IMR-90 (cell line): ENCODE data around the gene CPED1. TPM values are rescaled to one million over a fixed set of nuclear protein-coding genes. Genes with fewer than 3 reads are reported as not detected.

ENCODE experiments used
- ATAC-seq: fragments of 200-7000 bp; cut with Tn5 transposase; 2 replicates; pipeline ENCODE4 v1.9.1; 2020; ENCODE audit warnings: low read depth, mild to moderate bottlenecking, moderate library complexity
- BruUV-seq: library from RNA; stranded (reverse); fragments of 400-500 nt; replicated peaks from 2 replicates; lab custom pipeline; 2021; lab: Mats Ljungman, UMichigan
- CTCF ChIA-PET: fragments of 300-600 bp; formaldehyde crosslinking; extraction: SDS; loops from one replicate; lab custom pipeline; 2021; ENCODE audit warnings: antibody characterized with exemption; lab: Yijun Ruan, JAX
- POLR2A ChIA-PET: fragments of 300-600 bp; sonication (Branson Sonifier 250); formaldehyde crosslinking; loops from one replicate; lab custom pipeline; 2022; ENCODE audit warnings: antibody characterized with exemption; ENCODE audit not compliant: unreplicated experiment; lab: Charles Lee
- DNase-seq: peaks from one replicate; pipeline ENCODE4 v3.0.0; 2013
- H2AFZ ChIP-seq: replicated peaks from 2 replicates; pipeline ENCODE3; 2013; ENCODE audit warnings: low read length, mild to moderate bottlenecking; ENCODE audit not compliant: poor library complexity
- H2AK5ac ChIP-seq: 2 replicates; pipeline ENCODE4 v1.6.1; 2013; ENCODE audit warnings: low read depth, low read length, inconsistent platforms
- H2AK9ac ChIP-seq: replicated peaks from 2 replicates; pipeline ENCODE3; 2013; ENCODE audit warnings: mild to moderate bottlenecking, low read depth, low read length, moderate library complexity; ENCODE audit not compliant: poor library complexity
- H2BK120ac ChIP-seq: 2 replicates; pipeline ENCODE4 v1.6.1; 2013; ENCODE audit warnings: low read depth, low read length, inconsistent platforms
- H2BK15ac ChIP-seq: 3 replicates; pipeline ENCODE4 v1.6.1; 2013; ENCODE audit warnings: low read depth, low read length, inconsistent platforms
- H2BK20ac ChIP-seq: 2 replicates; pipeline ENCODE4 v1.6.1; 2013; ENCODE audit warnings: low read depth, mild to moderate bottlenecking, inconsistent platforms, low read length, moderate library complexity
- H2BK5ac ChIP-seq: 2 replicates; pipeline ENCODE4 v1.6.1; 2013; ENCODE audit warnings: mild to moderate bottlenecking, low read depth, low read length, inconsistent platforms; ENCODE audit not compliant: poor library complexity, severe bottlenecking
- H3K14ac ChIP-seq: replicated peaks from 2 replicates; pipeline ENCODE4 v1.6.1; 2013; ENCODE audit warnings: low read depth, low read length, inconsistent platforms
- H3K18ac ChIP-seq: 2 replicates; pipeline ENCODE4 v1.6.1; 2013; ENCODE audit warnings: low read depth, low read length, control low read depth
- H3K23ac ChIP-seq: 2 replicates; pipeline ENCODE4 v1.6.1; 2013; ENCODE audit warnings: low read depth, low read length, inconsistent platforms
- H3K27ac ChIP-seq: 2 replicates; pipeline ENCODE4 v1.5.1; 2013; ENCODE audit warnings: mild to moderate bottlenecking, control low read depth, low read length; ENCODE audit not compliant: insufficient read depth
- H3K27me3 ChIP-seq: 2 replicates; pipeline ENCODE4 v1.6.1; 2013; ENCODE audit warnings: low read length; ENCODE audit not compliant: control insufficient read depth, insufficient read depth
- H3K36me3 ChIP-seq: 2 replicates; pipeline ENCODE4 v1.6.1; 2013; ENCODE audit warnings: low read length, mixed read lengths; ENCODE audit not compliant: control insufficient read depth, insufficient read depth
- H3K4ac ChIP-seq: 2 replicates; pipeline ENCODE4 v1.6.1; 2013; ENCODE audit warnings: low read depth, low read length, inconsistent platforms
- H3K4me1 ChIP-seq: 2 replicates; pipeline ENCODE4 v1.6.1; 2013; ENCODE audit warnings: low read length, mixed read lengths; ENCODE audit not compliant: control insufficient read depth, insufficient read depth
- H3K4me2 ChIP-seq: 2 replicates; pipeline ENCODE4 v1.6.1; 2013; ENCODE audit warnings: low read depth, mild to moderate bottlenecking, control low read depth, low read length, moderate library complexity
- H3K4me3 ChIP-seq: 2 replicates; pipeline ENCODE4 v1.5.1; 2013; ENCODE audit warnings: low read depth, mild to moderate bottlenecking, control low read depth, low read length, moderate library complexity; ENCODE audit not compliant: insufficient read depth
- H3K56ac ChIP-seq: 2 replicates; pipeline ENCODE4 v1.6.1; 2013; ENCODE audit warnings: low read length, inconsistent platforms; ENCODE audit not compliant: insufficient read depth; ENCODE audit errors: extremely low read depth
- H3K79me1 ChIP-seq, 2 experiments: 2 replicates each; pipeline ENCODE4 v1.6.1; 2013; ENCODE audit warnings: low read length in 2 of 2, inconsistent platforms in 1 of 2, low read depth in 1 of 2
- H3K9ac ChIP-seq: 2 replicates; pipeline ENCODE4 v1.6.1; 2013; ENCODE audit warnings: low read depth, low read length, control low read depth
- H3K9me1 ChIP-seq: 2 replicates; pipeline ENCODE4 v1.6.1; 2013; ENCODE audit warnings: low read length, inconsistent platforms; ENCODE audit not compliant: insufficient read depth
- H3K9me3 ChIP-seq: 2 replicates; pipeline ENCODE4 v1.6.1; 2013; ENCODE audit warnings: low read length; ENCODE audit not compliant: control insufficient read depth, insufficient read depth
- H4K20me1 ChIP-seq: 2 replicates; pipeline ENCODE4 v1.6.1; 2013; ENCODE audit warnings: low read length, inconsistent platforms; ENCODE audit not compliant: insufficient read depth
- H4K5ac ChIP-seq: 2 replicates; pipeline ENCODE4 v1.6.1; 2013; ENCODE audit warnings: mild to moderate bottlenecking, low read depth, low read length, control low read depth
- H4K8ac ChIP-seq, 2 experiments: 2 replicates each; pipeline ENCODE4 v1.6.1; 2013; ENCODE audit warnings: low read depth in 2 of 2, low read length in 2 of 2, control low read depth in 1 of 2, inconsistent platforms in 1 of 2
- H4K91ac ChIP-seq: 2 replicates; pipeline ENCODE4 v1.6.1; 2013; ENCODE audit warnings: low read depth, low read length, inconsistent platforms; ENCODE audit not compliant: insufficient read depth
- BHLHE40 ChIP-seq: fragments of 150-350 bp; IDR thresholded peaks from 2 replicates; pipeline ENCODE4 v1.6.1; 2016; ENCODE audit warnings: mild to moderate bottlenecking, low read depth, low read length
- CHD1 ChIP-seq: IDR thresholded peaks from 2 replicates; pipeline ENCODE4 v1.6.1; 2012; ENCODE audit warnings: low read depth, low read length, improper control_type of control experiment
- FOS ChIP-seq: fragments of 150-350 bp; IDR thresholded peaks from 2 replicates; pipeline ENCODE4 v1.6.1; 2016; ENCODE audit warnings: low read depth, low read length
- MAFK ChIP-seq: IDR thresholded peaks from 2 replicates; pipeline ENCODE4 v1.6.1; 2012; ENCODE audit warnings: low read depth, low read length, improper control_type of control experiment
- MAZ ChIP-seq: IDR thresholded peaks from 2 replicates; pipeline ENCODE4 v1.6.1; 2012; ENCODE audit warnings: low read depth, mild to moderate bottlenecking, low read length, improper control_type of control experiment, moderate library complexity, borderline replicate concordance
- MXI1 ChIP-seq: IDR thresholded peaks from 2 replicates; pipeline ENCODE4 v1.6.1; 2012; ENCODE audit warnings: low read depth, mild to moderate bottlenecking, low read length, moderate library complexity, borderline replicate concordance
- NFE2L2 ChIP-seq: fragments of 150-350 bp; IDR thresholded peaks from 2 replicates; pipeline ENCODE4 v1.6.1; 2016; ENCODE audit warnings: low read depth, mild to moderate bottlenecking, low read length
- POLR2A ChIP-seq: IDR thresholded peaks from 2 replicates; pipeline ENCODE4 v1.6.1; 2012; ENCODE audit warnings: mild to moderate bottlenecking, low read depth, low read length
- RAD21 ChIP-seq: IDR thresholded peaks from 2 replicates; pipeline ENCODE4 v1.6.1; 2012; ENCODE audit warnings: low read length, improper control_type of control experiment
- RCOR1 ChIP-seq: IDR thresholded peaks from 2 replicates; pipeline ENCODE4 v1.6.1; 2012; ENCODE audit warnings: mild to moderate bottlenecking, low read length, improper control_type of control experiment; ENCODE audit not compliant: insufficient replicate concordance
- WGBS, 2 experiments: methylation state at CpG; one replicate each; pipeline versions ENCODE4 v1.1.5 to v1.1.7; 2013; ENCODE audit warnings: missing lambda C conversion rate in 2 of 2; ENCODE audit not compliant: insufficient read length in 1 of 2; ENCODE audit errors: extremely low coverage in 2 of 2; 5-methylcytosine and 5-hydroxymethylcytosine counted together
- dilution Hi-C: fragments of 300-500 bp; cut with HindIII; formaldehyde crosslinking; loops from one replicate; pipeline ENCODE4 v1.14.3; 2018; ENCODE audit warnings: low sequenced_read_pairs; ENCODE audit not compliant: unreplicated experiment
- in situ Hi-C: fragments of 300-500 bp; cut with MboI; formaldehyde crosslinking; loops from 3 replicates; pipeline ENCODE4 v1.14.3; 2019; ENCODE audit warnings: low sequenced_read_pairs, inconsistent platforms, mixed read lengths
- intact Hi-C: fragments of 100-400 bp; cut with micrococcal nuclease; formaldehyde crosslinking; loops from 2 replicates; pipeline ENCODE4 v1.10.0; 2022
- polyA plus RNA-seq, 3 experiments: library from polyadenylated mRNA; depleted of rRNA; stranded (reverse); fragments of >200 nt; gene quantifications; 2 replicates each; pipeline ENCODE4 v1.2.3, GENCODE V29; 2012; ENCODE audit warnings: low replicate concordance in 1 of 3
- total RNA-seq: library from RNA; depleted of rRNA; stranded (reverse); fragments of >200 nt; gene quantifications from 2 replicates; pipeline ENCODE4 v1.2.3, GENCODE V29; 2012
- TF ChIP-seq, protein P1 (sequence below): fragments of 150-350 bp; IDR thresholded peaks from 2 replicates; pipeline ENCODE4 v1.6.1; 2016; ENCODE audit warnings: low read depth, mild to moderate bottlenecking, low read length, moderate library complexity, borderline replicate concordance
- TF ChIP-seq, protein P2 (sequence below): conservative IDR thresholded peaks from 2 replicates; pipeline ENCODE4 v1.5.1; 2012; ENCODE audit warnings: mild to moderate bottlenecking, low read depth, low read length, improper control_type of control experiment

The CPED1 gene
- total and polyA plus RNA-seq, 2 of the 4 experiments (the other 2 are of a cell fraction), result 31.2 to 96.8 TPM

DNA sequence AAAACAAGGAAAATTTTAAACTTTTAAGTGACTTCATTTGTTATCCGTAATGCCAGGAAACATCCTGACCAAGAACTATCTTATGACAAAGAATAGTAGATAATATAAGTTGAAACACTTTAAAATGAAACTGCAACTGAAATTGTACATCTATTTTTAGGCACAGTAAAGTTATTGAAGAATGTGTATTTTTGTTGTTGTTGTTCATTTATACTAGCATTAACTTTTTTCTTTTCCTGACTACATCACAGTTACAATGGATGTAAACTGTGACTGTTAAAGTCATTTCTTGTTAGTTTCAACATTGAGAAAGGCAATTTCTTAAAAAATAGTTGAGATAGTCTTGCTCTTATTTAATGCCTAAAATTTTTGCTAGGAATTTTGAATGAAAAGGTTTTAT, 2.6 kb downstream of the CPED1 start (continued):
- TF ChIP-seq NFE2L2 (no peak), POLR2A (no peak)

DNA sequence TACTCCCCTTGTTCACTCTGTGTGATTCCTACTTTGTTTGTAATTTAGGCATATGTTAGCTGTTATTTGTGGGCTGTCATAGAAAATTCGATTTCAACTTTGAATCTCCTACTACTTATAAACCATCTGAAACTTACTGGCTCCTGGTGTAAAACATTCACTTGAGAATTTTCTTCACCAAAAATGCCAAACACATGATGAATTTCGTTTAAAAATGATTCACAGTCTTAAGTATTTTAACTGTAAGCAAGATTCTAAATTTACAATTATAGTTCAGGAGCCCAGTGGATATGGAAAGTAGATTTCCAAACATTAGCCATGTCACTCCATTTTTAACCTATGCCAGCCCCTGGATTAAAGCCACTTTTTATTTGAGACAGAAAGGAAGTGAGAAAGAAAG, 3.1 kb downstream of the CPED1 start:
- Histone ChIP-seq H3K27me3 (no peaks in the 10 kb centered on the region), H3K79me1 (peaks cover 9 to 32% of the 10 kb centered on the region in 2 experiments), H3K56ac (0 out of 2 replicates have a peak overlapping the region, but pooled peaks have one; percentile 95), H4K8ac (peak overlapping the region in 1 of 2 experiments; percentile 27; a peak in 1 of 4 replicates), H3K18ac (peak overlapping the region; percentile 27; the same call in 1 of the 2 replicates), H3K4me3 (peak overlapping the region; percentile 86; the same call in 1 of the 2 replicates), H2AFZ (no peak overlapping the region), H3K27ac (no peak overlapping the region; the same call in 1 of the 2 replicates), H2AK5ac (no peak overlapping the region), H2BK5ac (peak overlapping the region; percentile 98), H3K14ac (peak overlapping the region; percentile 79), H3K4ac (peak overlapping the region; percentile 65; the same call in 1 of the 2 replicates), H3K9ac (peak overlapping the region; percentile 78; the same call in 1 of the 2 replicates), H4K91ac (no peak overlapping the region), H4K20me1 (no peaks in the 10 kb centered on the region; the same call in 1 of the 2 replicates), H3K4me2 (peak overlapping the region; percentile 80; the same call in 1 of the 2 replicates), H3K4me1 (peaks cover 3% of the 10 kb centered on the region), H2BK120ac (peak overlapping the region; percentile 65; the same call in 1 of the 2 replicates), H3K9me3 (no peaks in the 10 kb centered on the region), H3K36me3 (no peaks in the 10 kb centered on the region; the same call in 1 of the 2 replicates), H3K9me1 (peaks cover 6% of the 10 kb centered on the region; the same call in 1 of the 2 replicates), H2BK20ac (peak overlapping the region; percentile 53; the same call in 1 of the 2 replicates), H3K23ac (peak overlapping the region; percentile 83; the same call in 1 of the 2 replicates), H2AK9ac (no peak overlapping the region), H2BK15ac (no peak overlapping the region; the same call in 2 of the 3 replicates), H4K5ac (no peak overlapping the region)
- intact Hi-C loops (no loop called here), dilution Hi-C loops (loop anchor here (25.0 kb wide), 1 partner anchor 96 kb away; no protein-coding TSS in a partner anchor), in situ Hi-C loops (loop anchor here (5.0 to 25.0 kb wide), 2 partner anchors 86 to 346 kb away; partner anchors contain the start of gene WNT16)
- CTCF ChIA-PET, result interaction anchor here (1.4 to 4.9 kb wide), 2 partner anchors 85 to 91 kb away, joined by 3 to 46 read pairs; no protein-coding TSS in a partner anchor
- peak; percentile 90 for DNase-seq
- WGBS, 2 experiments, result no CpG with 5 or more reads among the region's 2 CpGs
- ATAC-seq, result no peak
- BruUV-seq, result no TSS peak
- POLR2A ChIA-PET, result no interaction called here
- TF ChIP-seq FOS (no peak), CHD1 (no peak), MAZ (no peak), MXI1 (peak; percentile 25; the same call in 1 of the 2 replicates), BHLHE40 (no peak), RAD21 (peak; percentile 7; the same call in 1 of the 2 replicates), POLR2A (0 out of 2 replicates have a peak, but pooled peaks have one; percentile 29), MAFK (no peak), RCOR1 (no peak)
- TF ChIP-seq, protein P1, sequence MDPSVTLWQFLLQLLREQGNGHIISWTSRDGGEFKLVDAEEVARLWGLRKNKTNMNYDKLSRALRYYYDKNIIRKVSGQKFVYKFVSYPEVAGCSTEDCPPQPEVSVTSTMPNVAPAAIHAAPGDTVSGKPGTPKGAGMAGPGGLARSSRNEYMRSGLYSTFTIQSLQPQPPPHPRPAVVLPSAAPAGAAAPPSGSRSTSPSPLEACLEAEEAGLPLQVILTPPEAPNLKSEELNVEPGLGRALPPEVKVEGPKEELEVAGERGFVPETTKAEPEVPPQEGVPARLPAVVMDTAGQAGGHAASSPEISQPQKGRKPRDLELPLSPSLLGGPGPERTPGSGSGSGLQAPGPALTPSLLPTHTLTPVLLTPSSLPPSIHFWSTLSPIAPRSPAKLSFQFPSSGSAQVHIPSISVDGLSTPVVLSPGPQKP, result no peak
- TF ChIP-seq, protein P2, sequence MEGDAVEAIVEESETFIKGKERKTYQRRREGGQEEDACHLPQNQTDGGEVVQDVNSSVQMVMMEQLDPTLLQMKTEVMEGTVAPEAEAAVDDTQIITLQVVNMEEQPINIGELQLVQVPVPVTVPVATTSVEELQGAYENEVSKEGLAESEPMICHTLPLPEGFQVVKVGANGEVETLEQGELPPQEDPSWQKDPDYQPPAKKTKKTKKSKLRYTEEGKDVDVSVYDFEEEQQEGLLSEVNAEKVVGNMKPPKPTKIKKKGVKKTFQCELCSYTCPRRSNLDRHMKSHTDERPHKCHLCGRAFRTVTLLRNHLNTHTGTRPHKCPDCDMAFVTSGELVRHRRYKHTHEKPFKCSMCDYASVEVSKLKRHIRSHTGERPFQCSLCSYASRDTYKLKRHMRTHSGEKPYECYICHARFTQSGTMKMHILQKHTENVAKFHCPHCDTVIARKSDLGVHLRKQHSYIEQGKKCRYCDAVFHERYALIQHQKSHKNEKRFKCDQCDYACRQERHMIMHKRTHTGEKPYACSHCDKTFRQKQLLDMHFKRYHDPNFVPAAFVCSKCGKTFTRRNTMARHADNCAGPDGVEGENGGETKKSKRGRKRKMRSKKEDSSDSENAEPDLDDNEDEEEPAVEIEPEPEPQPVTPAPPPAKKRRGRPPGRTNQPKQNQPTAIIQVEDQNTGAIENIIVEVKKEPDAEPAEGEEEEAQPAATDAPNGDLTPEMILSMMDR, result no peak
